Endothelial cell (in vitro differentiated cells): ENCODE data around the gene ANAPC13. TPM values are rescaled to one million over a fixed set of nuclear protein-coding genes. Genes with fewer than 3 reads are reported as not detected.

Experiments used
- DNase-seq: peaks from one replicate; pipeline ENCODE4 v3.0.0; 2021; ENCODE audit warnings: low spot score
- H3K27ac Mint-ChIP-seq: one replicate; pipeline ENCODE4 v1.8.0; 2021; ENCODE audit warnings: mixed read lengths, inconsistent platforms; ENCODE audit not compliant: unreplicated experiment
- H3K27me3 Mint-ChIP-seq: one replicate; pipeline ENCODE4 v1.8.0; 2021; ENCODE audit warnings: mild to moderate bottlenecking, moderate library complexity, mixed read lengths, inconsistent platforms; ENCODE audit not compliant: unreplicated experiment
- H3K36me3 Mint-ChIP-seq: one replicate; pipeline ENCODE4 v1.8.0; 2021; ENCODE audit warnings: mild to moderate bottlenecking, low read depth, mixed read lengths, inconsistent platforms; ENCODE audit not compliant: unreplicated experiment
- H3K4me1 Mint-ChIP-seq: one replicate; pipeline ENCODE4 v1.8.0; 2021; ENCODE audit warnings: mild to moderate bottlenecking, mixed read lengths, inconsistent platforms; ENCODE audit not compliant: unreplicated experiment
- H3K4me3 Mint-ChIP-seq: one replicate; pipeline ENCODE4 v1.8.0; 2021; ENCODE audit warnings: mild to moderate bottlenecking, mixed read lengths, inconsistent platforms; ENCODE audit not compliant: unreplicated experiment
- H3K9me3 Mint-ChIP-seq: one replicate; pipeline ENCODE4 v1.8.0; 2021; ENCODE audit warnings: mixed read lengths, inconsistent platforms; ENCODE audit not compliant: unreplicated experiment
- total RNA-seq: library from RNA; stranded (reverse); fragmentation: NEBNext Ultra II Directional; extraction: Animal tissue kit (Norgen Biotek cat#: 25700); gene quantifications from one replicate; pipeline ENCODE4 v1.2.1, GENCODE V29; 2021; ENCODE audit not compliant: unreplicated experiment
- TF ChIP-seq, protein P1 (sequence below): fragments of 200-600 bp; sonication (generic); IDR thresholded peaks from one replicate; pipeline ENCODE4 v1.5.0; 2021; ENCODE audit warnings: antibody characterized with exemption; ENCODE audit not compliant: unreplicated experiment

The ANAPC13 gene
- total RNA-seq, 1 donor from 2014 or later: 59.4 TPM

DNA sequence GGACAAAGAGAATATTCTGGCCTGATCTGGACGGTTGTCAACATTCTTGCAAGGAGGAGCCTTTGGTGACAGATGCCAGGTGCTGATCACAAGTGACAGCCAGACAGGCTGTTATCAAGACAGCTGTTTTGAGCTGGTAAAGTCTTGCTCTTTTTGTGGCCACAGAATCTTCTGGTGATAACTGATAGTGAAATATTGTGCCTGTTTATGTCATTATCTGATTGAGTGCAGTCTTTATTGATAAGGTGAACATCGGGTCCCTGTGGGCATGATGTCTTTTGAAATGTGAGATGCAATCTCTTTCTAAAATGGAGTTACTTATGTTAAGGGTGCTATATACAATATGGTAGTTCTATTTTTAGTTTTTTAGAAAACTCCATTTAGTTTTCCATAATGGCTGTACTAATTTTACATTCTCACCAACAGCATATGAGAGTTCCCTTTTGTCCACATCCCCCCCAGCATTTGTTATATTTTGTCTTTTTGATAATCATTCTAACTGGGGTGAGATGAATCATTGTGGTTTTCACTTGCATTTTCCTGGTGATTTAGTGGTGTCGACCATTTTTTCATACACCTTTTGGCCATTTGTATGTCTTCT, 10.8 kb upstream of the ANAPC13 start:
- DNase-seq: no peak
- H3K27me3 Mint-ChIP-seq: peaks cover 2% of the 10 kb centered on the region
- H3K36me3 Mint-ChIP-seq: peaks cover 6% of the 10 kb centered on the region
- no peaks in the 10 kb centered on the region for H3K4me1 Mint-ChIP-seq
- H3K27ac Mint-ChIP-seq: no peak overlapping the region
- no peaks in the 10 kb centered on the region for H3K9me3 Mint-ChIP-seq
- H3K4me3 Mint-ChIP-seq: no peak overlapping the region
- TF ChIP-seq, protein P1, sequence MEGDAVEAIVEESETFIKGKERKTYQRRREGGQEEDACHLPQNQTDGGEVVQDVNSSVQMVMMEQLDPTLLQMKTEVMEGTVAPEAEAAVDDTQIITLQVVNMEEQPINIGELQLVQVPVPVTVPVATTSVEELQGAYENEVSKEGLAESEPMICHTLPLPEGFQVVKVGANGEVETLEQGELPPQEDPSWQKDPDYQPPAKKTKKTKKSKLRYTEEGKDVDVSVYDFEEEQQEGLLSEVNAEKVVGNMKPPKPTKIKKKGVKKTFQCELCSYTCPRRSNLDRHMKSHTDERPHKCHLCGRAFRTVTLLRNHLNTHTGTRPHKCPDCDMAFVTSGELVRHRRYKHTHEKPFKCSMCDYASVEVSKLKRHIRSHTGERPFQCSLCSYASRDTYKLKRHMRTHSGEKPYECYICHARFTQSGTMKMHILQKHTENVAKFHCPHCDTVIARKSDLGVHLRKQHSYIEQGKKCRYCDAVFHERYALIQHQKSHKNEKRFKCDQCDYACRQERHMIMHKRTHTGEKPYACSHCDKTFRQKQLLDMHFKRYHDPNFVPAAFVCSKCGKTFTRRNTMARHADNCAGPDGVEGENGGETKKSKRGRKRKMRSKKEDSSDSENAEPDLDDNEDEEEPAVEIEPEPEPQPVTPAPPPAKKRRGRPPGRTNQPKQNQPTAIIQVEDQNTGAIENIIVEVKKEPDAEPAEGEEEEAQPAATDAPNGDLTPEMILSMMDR: no peak

DNA sequence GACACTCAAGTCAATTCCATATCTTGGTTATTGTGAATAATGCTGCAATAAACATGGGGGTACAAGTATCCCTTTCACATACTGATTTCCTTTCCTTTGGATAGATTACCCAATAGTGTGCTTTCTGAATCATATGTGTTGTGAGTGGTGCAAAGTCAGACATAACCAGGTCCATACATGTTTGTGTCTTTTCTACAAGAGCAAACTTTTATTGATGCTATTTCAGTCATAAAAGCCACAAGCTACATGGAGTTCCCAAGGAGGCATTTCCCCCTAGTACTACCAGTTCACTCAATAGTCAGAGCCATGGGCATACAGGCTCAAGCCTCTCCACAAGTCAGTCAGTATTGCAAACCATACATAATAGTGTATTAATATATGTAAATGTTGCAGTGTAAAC, 10.2 kb upstream of the ANAPC13 start:
- H3K36me3 Mint-ChIP-seq: peaks cover 6% of the 10 kb centered on the region
- no peaks in the 10 kb centered on the region for H3K4me1 Mint-ChIP-seq
- H3K27me3 Mint-ChIP-seq: peaks cover 2% of the 10 kb centered on the region
- no peaks in the 10 kb centered on the region for H3K9me3 Mint-ChIP-seq
- no peak overlapping the region for H3K4me3 Mint-ChIP-seq
- no peak for DNase-seq
- TF ChIP-seq, protein P1: no peak
- H3K27ac Mint-ChIP-seq: no peak overlapping the region

DNA sequence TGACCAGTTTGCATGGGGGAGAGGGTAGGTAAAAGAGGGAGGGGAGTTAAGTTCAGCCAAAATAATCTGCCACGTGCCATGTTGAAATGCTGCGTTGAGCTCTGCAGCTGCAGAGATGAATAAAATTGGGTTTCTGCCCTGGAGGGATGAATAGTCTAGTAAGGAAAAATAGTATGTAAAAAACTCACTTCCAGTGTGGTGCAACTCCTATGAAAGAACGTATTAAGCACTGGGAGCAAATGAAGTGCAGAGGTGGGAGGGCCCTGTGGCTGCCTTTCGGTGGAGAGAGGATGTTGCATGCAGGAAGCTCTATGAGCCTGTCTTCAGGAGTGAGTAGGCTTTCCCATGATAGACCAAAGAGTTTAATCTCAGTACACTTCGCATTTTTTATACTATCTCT, 8.7 kb upstream of the ANAPC13 start:
- Mint-ChIP-seq H3K9me3 (no peaks in the 10 kb centered on the region), H3K4me1 (no peaks in the 10 kb centered on the region), H3K27me3 (peaks cover 2% of the 10 kb centered on the region), H3K36me3 (peaks cover 6% of the 10 kb centered on the region), H3K27ac (no peak overlapping the region), H3K4me3 (no peak overlapping the region)
- DNase-seq: no peak
- TF ChIP-seq, protein P1: no peak

DNA sequence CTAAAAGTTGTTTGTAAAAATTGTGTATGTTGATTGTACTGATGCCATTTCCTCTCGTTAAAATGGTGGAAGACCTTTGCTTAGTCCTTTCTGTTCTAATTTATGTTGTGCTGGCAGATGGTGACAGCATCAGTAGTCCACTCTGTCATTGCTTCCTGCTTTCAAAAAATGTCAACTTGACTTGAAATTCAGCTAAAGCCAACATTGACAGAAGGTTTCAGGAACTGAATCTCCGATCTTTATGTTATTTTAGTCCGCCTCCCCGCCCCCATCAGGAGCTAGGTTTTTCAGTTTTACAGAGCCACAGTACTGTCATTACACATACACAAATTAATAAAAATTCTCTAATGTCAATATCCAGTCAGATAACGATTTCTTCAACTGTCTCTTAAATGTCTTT, 1.6 kb upstream of the ANAPC13 start:
- peaks cover 40% of the 10 kb centered on the region for H3K4me1 Mint-ChIP-seq
- H3K9me3 Mint-ChIP-seq: no peaks in the 10 kb centered on the region
- no peak for DNase-seq
- no peaks in the 10 kb centered on the region for H3K36me3 Mint-ChIP-seq
- peaks cover 8% of the 10 kb centered on the region for H3K27me3 Mint-ChIP-seq
- peak overlapping the region; percentile 9 for H3K27ac Mint-ChIP-seq
- TF ChIP-seq, protein P1: no peak
- H3K4me3 Mint-ChIP-seq: peak overlapping the region; percentile 61

DNA sequence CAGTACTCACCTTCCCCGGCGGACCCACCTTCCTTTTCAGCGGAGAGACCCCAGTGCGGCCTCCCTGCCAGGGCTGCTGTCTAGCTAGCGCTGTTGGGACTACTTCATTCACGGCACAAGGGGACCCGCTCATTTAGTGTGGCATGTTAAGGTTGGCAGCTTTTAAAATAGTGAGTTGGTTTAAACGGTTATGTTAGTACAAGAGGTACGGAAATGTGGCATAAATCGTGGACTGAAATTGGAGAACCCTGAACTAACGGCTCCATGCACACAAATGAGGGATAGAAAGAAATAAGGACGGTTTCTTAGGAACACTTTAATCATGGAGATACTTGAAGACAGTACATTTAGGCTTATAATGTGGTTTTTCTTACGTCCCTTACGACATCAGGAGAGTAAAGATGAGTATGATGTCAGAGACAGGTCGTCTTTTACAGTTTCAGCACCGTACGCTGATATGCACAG, 824 bp upstream of the ANAPC13 start:
- H3K36me3 Mint-ChIP-seq: peaks cover 2% of the 10 kb centered on the region
- H3K4me1 Mint-ChIP-seq: peaks cover 41% of the 10 kb centered on the region
- H3K9me3 Mint-ChIP-seq: no peaks in the 10 kb centered on the region
- H3K27me3 Mint-ChIP-seq: peaks cover 8% of the 10 kb centered on the region
- H3K4me3 Mint-ChIP-seq: peak overlapping the region; percentile 98
- TF ChIP-seq, protein P1: no peak
- DNase-seq: no peak
- H3K27ac Mint-ChIP-seq: peak overlapping the region; percentile 91
